Measurements from ENCODE around the gene CYP4F22.
"Not testable (repeated sequence)": the region's sequence is repeated elsewhere in the genome, so short reads cannot be mapped to it uniquely, and the experiment has no call there.

The CYP4F22 gene

DNA sequence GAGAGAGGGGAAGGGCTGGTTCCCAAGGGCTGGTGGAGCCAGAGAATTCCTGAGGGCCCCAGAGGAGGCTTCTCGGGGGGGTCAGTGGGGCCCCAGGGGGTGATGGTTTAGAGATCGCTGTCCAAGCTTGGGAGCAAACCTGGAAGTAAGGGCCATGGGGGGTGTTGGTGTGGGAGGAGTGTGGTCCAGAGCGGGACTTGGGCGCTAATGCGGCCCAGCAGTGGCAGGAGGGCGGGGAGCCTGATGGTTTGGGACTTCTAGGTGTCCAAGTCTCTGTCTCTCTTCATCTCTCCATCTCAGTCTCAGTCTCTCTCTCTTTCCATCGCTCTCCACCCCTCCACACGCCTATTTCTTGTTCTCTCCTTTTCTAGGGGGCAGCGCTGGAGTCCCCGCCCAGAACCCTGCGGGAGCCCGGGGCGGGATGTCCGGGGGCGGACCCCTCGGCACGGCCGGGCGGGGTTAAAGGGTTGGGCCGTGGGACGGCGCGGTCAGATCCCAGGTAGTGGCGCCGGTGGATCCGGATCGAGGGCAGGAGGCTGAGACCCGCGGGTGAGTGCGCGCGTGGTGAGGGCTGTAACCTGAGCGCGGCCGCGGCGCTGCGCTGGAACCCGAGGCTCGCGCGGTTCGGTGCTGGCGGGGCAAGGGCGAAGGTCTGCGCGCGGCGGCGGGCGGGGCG is at the start of gene CYP4F22:
Gene CYP4F22, plus strand, starts transcription at position 491 of the 676 bp plus-strand sequence. CDS start 16,812 bp downstream, outside the sequence.
- DNase-seq, result peak; percentile 43

DNA sequence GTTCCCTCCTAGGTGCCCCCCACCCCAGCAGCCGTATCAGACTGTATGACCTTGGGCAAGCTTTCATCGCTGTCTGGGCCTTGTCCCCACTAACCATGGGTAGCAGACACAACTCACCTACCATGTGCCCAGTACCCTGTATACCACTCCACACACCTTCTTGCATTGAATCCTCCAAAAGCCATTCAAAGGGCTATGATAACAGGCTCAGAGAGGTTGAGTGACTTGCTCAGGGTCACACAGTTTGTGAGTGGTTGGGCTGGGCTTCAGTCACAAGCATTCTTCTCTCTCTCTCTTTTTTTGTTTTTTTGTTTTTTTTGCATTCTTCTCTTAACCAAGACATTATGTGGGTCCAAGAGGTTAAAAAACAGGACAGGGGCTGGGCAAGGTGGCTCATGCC is 46.6 kb upstream of the CYP4F22 start:
- no peak for DNase-seq

DNA sequence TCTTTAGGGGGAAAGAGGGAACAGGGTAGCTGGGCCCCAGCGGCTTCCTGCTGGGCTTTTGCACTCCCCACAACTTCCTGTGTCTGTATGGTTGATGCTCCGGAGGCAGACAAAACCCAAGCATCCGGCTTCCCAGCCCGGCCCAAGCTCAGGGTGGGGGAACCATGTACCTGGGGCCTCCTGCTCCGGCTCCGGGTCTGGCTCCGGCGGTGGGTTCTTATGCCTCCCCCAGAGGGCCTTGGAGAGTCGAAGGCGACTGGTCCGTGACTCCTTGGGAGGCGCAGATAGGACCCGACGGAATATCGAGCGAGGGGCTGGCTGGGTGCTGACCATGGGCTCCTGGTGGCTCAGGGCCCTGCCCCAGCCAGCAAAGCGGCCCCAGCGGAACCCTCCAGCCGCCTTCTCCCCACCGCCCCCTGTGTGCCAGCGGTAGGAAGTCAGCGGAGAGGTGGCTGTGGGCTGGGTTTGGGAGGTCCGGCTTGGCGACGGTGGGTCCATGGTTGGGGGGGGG is 44.4 kb upstream of the CYP4F22 start:
- DNase-seq, result peak; percentile 83

GRCh38 chr19:15464394-15465385 is 43.6 kb upstream of the CYP4F22 start, which contains the start of gene RASAL3:
RASAL3 (minus strand) TSS chr19:15464544; CDS start chr19:15464358, 186 bp downstream.
- peak; percentile 80 for DNase-seq

DNA sequence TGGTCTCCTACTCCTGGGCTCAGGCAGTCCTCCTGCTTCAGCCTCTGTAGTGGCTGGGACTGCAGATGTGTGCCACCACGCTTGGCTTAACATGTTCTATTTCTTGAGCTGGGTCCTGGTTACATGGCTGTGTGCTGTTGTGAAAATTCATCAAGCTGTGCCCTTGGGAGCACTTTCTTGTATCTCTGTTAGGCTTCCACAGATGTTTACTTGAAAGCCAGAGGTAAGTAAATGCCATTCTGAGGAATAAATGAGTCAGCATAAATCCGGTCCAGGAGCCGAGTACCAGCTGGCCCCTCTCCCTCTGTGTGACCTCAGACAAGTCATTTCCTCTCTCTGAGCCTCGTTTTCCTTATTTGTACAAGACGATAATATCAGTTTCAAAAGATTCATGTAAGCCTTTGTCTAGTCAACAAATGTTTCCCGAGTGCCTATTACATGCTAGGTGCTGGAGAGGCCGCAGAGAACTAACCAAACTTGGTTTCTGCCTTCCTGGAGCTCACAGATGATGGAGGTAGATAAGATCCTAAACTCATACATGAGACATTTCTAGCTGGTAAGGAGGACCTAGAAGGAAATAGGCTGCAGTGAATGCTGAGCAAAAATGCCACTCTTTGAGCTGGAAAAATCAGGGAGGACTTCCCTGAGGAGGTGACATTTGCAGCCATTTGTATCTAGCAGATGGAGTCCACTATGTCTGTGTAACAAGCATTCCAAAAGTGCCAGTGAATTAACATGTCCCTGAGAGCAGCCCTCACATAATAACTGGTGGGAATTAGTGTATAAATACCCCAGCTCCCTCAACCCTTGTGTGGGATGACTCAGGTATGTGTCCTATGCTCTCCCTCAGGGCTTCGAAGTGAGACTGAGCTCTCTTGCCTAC is 41.2 kb upstream of the CYP4F22 start:
- peak; percentile 77 for DNase-seq

DNA sequence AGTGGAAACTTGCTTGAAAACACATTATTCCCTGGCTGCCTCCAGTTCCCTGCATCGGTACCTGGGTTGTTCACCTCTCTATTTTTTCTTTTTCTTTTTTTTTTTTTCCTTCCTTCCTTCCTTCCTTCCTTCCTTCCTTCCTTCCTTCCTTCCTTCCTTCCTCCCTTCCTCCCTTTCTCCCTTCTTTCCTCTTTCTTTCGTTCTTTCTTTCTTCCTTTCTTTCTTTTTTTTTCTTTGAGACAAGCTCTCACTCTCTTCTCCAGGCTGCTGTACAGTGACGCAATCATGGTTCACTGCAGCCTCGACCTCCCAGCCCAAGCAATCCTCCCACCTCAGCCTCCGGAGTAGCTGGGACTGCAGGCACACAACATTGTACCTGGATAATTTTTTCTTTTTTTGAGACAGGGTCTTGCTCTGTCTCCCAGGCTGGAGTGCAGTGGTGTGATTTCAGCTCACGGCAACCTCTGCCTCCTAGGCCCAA is 40.6 kb upstream of the CYP4F22 start:
- DNase-seq, result no peak

DNA sequence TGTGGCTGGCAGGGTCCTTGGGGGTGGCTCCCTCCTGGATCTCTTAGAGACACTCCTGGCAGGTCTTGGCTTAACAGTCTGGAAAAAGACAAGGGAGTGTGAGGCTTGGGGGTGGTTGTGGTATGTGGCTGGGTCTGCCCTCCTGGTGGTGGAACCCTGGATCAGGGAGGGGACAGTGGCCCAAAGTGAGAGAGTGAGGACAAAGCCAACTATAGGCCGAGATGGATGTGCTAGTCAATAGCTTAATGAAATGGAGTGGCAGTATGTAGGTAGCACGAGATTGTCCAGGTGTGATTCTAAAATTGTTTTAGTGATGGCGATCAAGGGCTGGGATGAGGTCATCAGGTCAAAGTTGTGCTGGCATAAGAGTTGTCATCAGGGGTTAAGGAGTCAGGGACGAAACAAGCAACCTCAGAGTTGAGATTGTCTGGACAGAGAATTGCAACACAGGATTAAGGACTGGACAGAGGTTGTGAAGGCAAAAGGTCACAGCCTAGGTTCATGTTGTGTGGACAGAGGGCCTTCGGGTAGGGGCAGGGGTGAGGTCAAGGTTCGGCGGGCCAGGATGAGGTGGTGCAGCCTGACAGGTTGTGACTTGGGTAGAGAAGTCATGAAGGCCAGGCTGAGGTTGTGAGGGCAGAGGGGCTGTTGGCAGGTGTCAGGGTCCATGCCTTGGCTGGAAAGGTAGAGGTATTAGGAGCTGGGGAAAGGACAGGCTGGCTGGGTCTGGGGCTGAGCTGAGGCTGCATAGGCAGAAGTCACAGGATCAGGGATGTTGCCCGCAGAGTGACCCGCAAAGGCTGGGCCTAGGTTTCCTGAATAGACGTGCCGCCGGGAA is 39.4 kb upstream of the CYP4F22 start:
- DNase-seq, result no peak

DNA sequence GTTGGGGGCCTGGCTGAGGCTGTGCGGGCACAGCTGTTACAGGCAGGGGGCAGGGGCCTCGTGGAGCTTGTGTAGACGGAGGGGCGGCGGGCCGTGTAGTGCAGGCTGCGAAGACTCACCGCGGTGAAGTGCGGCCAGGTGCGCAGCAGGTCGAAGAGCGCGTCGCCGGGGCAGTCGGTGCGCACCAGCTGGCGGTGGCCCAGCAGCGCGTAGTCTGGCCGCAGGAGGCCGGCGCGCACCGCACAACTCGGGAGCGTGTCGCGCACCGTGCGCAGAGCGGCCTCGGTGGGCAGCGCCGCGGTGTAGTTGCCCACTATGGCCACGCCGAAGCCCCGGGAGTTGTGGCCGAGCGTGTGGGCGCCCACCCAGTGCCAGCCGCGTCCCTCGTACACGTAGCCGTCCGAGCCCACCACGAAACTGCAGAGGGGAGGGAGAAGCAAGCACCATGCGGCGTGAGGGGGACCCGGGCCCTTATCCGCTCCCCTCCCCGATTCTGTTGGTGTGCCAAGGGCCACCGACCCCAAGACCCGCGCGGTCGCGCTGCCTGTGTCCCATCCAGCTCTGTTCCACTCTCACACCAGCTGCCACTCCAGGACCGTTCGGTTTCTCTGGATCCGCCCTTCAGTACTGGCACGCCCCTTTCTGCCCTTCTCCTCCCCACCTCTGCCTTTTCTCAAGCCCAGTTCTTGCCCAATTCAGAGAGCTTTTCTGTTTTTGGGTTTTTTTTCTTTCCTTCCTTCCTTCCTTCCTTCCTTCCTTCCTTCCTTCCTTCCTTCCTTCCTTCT is 38.6 kb upstream of the CYP4F22 start:
- DNase-seq, result peak; percentile 51

- DNase-seq, result no peak
Measured at GRCh38 chr19:15471639-15472101, 36.7 kb upstream of the CYP4F22 start.

GRCh38 chr19:15473821-15474220 is 34.5 kb upstream of the CYP4F22 start:
- not testable (repeated sequence) for DNase-seq

DNA sequence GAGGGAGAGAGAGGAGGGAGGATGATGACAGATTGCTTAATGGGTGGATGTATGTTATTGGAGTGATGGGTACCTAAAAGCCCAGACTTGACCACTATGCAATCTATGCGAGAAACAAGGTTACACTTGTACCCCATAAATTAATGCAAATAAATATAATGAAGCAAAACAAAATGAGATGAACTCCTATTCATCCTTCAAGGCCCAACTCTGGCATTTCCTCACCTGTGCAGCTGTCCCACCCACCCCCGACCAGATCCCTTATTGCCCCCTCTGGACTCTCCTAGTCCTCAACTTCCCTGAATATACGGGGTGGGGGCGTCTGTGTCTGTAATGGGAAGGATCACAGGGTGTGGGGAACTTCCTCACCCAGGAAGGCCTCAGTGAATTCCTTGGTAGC is 33.2 kb upstream of the CYP4F22 start:
- DNase-seq, result no peak

GRCh38 chr19:15475611-15476010 is 32.7 kb upstream of the CYP4F22 start:
- DNase-seq, result no peak

GRCh38 chr19:15476325-15476724 is 32.0 kb upstream of the CYP4F22 start:
- no peak for DNase-seq

GRCh38 chr19:15479391-15480345 is 28.7 kb upstream of the CYP4F22 start, which contains the start of gene PGLYRP2:
PGLYRP2 (minus strand) TSS chr19:15479501; CDS start chr19:15479371, 130 bp downstream.
- DNase-seq, result no peak

DNA sequence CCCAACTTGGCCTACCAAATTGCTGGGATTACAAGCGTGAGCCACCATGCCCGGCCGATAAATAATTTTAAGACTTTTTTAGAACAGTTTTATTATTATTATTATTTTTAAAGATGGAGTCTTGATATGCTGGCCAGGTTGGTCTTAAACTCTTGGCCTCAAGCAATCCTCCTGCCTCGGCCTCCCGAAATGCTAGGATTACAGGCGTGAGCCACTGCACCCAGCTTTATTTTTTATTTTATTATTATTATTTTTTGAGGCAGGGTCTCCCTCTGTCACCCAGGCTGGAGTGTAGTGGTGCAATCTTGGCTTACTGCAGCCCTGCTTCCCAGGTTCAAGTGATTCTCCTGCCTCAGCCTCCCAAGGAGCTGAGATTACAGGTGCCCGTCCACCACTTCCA is 27.3 kb upstream of the CYP4F22 start:
- DNase-seq, result not testable (repeated sequence)

- DNase-seq, result not testable (repeated sequence)
Measured at GRCh38 chr19:15485768-15486167, 22.6 kb upstream of the CYP4F22 start.

GRCh38 chr19:15487038-15487437 is 21.3 kb upstream of the CYP4F22 start:
- DNase-seq, result no peak

GRCh38 chr19:15488489-15489226 is 19.7 kb upstream of the CYP4F22 start:
- DNase-seq, result no peak
